Retina (tissue), 1 donor: Measurements from ENCODE around the gene NDST1.

Source experiments
- DNase-seq: peaks from one replicate; pipeline ENCODE4 v3.0.0-alpha.2; 2016

Gene NDST1

DNA sequence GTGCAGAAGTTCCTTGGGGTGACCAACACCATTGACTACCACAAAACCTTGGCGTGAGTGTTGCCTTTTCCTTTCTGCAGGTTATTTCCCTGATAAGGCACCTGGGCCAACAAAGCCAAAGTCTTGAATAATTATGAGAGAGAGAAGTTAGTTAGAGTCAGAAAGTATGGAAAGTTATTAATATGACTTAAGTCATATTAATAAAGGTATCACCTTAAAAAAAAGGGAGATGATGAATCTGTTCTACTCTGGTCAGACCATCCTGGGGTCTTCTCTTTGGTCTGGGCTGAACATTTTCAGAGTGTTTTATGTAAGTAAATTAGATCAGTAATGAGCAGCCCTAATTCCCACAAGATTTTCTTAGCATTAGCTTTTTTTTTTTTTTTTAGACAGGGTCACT is 41.8 kb downstream of the NDST1 start:
- DNase-seq: no peak

DNA sequence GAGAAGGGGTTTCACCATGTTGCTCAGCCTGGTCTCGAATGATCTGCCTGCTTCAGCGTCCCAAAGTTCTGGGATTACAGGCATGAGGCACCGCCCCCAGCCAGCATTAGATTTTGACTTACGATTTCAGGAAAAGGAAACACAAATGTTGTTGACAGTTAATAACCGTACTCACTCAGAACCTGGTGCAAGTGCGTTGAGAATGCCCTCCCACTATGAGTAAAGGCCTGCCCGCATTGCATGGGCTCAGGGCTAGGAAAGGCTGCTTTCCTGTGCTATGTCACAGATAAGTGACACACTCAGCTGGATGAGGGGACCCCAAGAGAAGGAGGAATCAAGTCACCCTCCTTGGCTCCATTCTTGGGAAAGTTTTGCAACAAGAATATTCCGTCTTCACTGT is 42.4 kb downstream of the NDST1 start:
- no peak for DNase-seq

DNA sequence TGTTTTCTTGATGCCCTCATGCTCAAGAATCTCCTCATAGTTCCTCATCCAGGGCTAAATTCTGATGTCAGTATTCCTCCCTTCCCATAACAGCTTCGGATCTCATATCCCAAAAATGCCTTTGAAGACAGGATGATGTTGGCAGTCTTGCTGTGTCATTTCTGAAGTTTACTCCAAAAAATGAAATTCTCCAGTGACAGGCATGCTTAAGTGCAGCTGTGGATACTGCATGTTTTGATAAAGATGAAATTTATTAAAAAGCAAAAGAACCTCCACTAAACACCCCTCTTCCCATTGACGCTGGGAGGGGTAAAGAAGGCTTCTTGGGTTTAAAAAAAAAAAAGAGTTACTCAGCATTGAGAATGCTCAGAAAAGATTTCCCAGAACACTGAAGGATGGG is 43.1 kb downstream of the NDST1 start:
- DNase-seq: no peak

DNA sequence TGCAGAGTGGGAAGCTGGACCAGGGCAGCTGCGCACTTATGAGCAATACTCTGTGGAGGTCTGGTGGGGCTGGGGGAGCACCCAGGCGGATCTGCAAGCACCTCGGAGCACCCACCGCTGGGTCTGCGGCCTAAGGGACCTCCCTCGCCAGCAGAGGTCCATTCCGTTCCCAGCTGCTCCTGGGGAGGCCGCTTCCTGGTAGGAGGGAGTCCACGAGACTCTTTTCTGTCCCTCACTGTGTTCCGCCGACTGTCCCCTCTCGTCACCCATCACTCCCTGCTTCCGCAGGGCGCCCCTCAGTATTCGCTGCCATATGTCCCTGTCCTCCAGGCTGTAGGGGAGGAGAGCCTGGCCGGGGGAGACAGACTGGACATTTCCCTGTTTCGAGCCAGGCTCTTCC is 45.5 kb downstream of the NDST1 start:
- DNase-seq: no peak

DNA sequence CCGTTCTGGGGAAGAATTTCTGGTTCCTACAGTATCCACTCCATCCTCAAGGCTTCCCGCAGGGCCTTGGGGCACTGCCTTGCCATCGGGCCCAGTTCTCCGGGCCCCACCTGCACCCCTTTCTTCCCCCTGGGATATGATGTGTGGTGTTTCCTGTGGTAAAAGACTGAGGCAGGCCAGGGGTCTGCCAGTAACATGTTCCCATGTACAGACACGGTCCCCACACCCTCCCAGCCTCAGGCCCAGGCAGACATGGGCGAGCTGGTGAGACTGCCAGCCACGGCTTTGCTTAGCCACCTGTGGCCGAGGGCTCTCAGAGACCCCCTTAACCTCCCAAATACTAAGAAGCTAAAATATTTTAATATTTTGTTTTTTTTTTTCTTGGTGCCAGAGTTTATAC is 46.0 kb downstream of the NDST1 start:
- no peak for DNase-seq

DNA sequence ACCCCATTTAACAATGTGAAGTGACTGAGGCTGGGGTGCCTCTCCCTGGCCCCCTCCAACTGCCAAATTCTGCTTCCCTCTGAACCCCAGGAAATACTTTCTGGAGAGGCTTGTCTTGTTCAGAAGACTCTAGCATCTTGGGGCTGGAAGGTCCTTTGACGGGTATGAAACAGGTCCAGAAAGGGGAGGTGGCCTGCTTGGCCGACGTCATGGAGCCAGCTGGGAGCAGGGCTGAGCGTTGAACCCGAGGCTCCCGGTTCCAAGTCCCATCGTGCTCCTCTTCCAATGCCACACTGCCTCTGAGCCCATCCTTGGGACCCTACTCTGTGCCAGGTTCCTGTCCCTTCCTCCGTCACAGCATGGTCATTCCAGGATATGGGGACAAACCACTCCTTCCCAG is 46.9 kb downstream of the NDST1 start:
- no peak for DNase-seq

DNA sequence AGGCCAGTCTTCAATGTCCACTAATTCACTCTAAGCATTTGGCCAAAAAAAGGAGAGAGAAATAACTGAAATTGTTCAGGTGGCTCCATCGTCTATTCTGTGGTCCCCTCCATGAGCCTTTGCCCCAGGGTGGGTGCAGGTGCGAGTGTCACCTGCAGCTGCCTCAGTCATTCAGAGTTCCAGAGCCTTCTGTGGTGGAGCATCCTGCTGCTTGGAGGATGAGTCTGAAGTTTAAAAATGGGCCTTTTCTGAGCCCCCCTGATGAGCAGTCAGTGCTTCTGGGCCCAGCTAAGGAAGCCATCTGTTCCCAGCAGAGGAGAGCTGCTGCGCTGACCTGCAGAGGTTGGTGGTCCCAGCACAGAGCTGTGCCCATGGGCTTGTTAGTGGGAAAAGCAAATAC is 48.2 kb downstream of the NDST1 start:
- DNase-seq: no peak

DNA sequence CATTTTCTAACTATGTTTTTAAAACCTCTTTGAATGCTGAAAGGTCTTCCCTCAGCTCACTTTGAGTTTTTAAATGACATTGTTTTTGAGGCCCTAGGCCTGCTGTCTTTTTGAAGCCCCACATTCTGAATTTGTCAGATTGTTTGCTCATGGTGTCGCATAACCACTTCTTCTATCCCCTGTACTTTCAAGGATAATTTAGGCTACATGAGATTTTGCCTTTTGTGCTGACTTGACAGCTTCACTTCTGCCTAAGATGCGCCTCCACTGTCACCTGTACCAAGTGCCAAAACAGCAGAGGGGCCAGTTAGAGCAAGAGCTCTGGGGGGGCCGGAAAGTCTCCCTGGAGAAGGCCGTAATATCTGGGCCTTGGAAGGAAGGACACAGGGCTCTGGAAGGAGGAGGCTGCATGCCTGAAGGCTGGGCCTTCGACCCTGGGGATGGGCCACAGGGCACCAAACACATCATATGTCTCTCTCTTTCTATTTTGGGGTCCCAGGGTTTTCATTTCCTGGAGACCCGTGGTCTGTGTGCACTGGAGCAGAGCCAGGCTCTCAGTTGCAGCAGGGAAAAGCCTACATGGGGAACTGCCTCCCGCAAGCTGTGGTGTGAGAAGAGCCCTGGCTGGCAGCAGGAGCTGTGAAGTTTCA is 49.1 kb downstream of the NDST1 start:
- DNase-seq: no peak

DNA sequence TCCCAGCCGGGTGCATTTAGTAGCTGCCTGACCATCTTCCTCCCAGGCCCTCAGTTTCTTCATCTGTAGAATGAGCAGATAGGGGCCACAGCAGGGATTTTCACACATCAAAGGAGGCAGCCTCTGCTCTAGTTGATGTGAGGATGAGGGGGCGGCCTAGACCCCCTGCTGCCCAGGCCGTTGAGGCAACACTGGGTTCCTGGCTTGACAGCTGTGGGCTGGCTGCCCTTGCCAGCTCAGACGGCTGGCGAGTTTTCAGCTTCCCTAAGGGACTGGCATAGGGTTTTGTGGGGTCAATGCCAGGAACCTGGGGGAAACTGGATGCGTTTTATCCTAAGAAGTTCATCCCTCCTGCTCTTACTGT is 49.6 kb downstream of the NDST1 start:
- no peak for DNase-seq

DNA sequence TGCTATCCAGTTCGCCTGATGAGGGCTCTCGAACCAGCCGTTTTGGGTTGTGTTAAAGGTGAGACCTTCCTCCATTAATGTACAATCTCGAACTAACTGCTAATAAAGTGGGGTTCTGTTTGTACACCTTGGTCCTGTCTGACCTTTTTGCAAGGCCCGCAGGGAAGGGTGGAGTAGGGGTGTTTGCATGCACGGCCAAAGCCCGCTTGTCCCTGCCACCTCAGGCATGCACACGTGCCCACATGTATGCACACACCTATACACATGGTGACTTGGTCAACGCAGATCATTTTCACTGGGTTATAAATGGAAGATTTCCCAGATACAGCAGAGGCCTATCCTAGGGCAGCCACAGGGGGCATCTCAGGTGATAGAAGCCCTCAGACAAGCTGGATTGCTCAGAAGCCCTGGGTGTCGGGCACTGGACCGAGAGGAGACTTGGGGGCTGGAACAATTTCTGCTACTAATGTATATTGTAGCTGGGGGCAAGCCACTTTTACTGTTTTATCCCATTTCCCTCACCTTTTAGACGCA is 50.2 kb downstream of the NDST1 start:
- no peak for DNase-seq

DNA sequence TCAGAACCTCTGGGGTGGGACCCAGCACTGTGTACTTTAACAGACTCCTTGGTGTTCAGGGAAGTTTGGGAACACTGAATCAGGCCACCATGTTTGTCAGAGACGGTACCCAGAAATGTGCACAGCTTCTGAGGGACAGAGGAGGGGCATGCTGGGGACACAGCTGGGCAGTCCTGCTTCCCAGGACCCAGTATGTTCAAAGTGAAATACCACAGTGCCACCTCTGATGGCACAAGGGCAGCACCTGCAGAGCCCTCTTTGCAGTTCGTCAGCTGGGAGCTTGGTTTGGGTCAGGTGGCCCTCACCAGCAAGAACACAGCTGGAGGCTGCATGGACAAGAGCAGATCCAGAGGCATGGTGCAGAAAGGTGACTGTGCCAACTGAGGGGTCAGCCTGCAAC is 51.2 kb downstream of the NDST1 start:
- DNase-seq: no peak

DNA sequence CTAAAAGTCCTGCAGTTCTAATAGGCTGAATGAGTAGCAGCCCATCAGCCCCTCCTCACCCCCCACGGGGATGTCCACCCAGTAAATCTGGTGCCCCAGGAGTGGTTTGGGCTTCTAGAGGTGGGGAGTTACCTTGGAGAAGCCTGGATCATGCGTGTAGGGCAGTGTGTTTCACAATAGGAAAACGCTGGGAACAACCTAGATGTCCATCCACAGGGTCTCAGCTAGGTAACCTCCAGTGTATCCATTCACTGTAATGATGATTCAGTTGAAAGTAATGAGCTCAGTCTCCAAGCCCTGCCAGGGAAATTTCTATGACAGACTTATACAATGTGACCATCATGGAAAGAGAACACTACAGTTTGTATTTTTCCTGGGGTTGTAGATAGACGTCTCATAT is 51.8 kb downstream of the NDST1 start:
- DNase-seq: no peak

DNA sequence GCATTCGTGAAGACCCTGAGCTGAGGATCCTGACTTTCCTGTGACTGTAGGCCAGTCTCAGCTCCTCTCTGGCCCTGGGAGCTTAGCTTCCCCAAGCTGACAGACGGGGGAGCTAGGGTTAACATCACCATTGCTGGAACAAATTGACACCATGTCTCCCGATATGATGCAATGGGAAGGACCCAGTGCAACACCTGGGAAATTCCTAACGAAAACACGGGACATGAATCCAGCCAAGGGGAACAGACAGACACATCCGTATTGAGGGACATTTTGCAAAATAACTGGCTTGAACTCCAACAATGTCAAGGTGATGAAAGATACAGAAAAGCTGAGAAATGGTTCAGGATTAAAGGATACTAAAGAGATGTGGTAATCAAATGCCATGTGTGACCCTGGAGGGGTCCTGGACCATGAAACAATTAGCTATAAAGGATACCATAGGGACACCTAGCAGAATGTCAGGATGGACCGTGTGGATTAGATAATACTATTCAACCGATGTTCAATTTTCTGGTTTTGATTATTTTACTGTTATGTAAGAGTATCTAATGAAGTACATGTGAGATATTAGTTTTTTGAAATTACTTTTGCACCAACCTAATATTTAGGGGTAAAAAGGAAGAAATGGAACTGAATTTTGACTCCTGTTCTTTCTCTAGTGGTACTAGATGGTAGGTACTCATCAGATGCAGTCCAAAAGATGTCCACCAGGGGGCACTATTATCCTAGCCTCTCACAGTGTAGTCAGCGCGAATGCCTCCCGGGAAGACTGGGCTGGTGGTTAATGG is 52.7 kb downstream of the NDST1 start:
- DNase-seq: peak; percentile 69

DNA sequence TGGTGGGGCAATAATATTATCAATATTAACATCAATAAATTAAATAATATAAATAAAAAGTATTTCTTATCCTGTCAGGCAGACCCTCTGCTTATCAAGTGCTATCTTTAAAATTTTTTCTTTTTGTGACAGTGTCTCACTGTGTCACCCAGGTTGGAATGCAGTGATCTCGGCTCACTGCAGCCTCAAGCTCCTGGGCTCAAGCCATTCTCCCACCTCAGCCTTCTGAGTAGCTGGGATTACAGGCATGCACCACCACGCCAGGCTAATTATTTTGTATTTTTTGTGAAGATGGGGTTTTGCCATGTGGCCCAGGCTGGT is 53.2 kb downstream of the NDST1 start:
- no peak for DNase-seq

DNA sequence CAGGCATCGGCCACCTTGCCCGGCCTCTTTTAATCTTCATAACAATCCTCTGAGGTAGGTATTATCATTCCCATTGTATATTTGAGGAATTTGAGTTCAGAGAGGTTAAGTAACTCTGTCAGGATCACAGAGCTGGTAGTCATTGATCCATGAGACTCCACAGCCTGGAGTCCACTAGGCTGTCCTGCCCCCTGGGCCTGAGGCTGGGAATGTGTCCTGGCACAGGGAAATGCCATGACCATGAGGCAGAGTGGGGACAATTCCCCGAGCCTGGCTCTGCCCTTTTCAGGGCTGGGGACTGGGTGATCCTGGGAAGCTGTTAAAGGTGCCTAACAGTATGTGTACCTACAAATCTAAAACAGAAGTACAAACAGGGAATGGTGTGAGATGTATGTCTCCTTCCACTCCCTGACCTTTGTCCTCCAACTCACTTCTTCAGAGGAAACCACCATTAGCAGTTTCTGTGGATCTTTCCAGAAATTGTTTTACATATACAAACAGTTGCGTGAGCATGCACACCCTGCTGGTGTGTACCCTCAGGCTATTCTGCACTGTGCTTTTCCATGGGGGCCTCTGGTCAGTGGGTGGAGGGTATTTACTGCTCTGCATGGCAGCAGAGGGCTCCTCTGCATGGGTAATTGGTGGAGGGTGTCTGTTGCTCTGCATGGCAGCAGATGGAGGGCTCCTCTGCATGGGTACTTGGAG is 53.8 kb downstream of the NDST1 start:
- DNase-seq: no peak

DNA sequence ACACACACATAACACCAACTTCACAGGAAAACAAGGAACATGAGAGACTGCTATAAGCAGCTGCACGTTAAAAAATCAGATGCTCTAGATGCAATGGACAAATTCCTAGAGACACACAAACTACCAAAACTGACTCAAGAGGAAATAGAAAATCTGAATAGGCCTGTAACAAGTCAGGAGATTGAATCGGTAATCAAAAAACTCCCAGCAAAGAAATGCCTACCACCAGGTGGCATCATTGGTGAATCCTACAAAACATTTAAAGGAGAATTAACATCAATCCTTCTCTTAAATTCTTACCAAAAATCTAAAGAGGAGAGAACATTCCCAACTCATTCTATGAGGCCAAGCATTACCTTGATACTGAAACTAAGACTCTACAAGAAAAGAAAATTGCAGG is 54.9 kb downstream of the NDST1 start:
- no peak for DNase-seq

DNA sequence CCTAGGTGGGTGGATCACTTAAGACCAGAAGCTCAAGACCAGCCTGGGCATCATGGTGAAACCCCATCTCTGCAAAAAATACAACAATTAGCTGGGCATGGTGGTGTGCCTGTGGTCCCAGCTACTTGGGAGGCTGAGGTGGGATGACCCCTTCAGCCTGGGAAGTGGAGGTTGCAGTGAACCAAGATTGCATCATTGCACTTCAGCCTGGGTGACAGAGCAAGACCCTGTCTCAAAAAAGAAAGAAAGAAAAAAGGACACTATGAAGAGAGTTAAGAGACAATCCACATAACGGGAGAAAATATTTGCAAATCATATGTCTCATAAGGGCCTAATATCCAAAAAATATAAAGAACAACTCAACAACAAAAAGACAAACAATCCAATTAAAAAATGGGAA is 57.9 kb downstream of the NDST1 start:
- DNase-seq: no peak

DNA sequence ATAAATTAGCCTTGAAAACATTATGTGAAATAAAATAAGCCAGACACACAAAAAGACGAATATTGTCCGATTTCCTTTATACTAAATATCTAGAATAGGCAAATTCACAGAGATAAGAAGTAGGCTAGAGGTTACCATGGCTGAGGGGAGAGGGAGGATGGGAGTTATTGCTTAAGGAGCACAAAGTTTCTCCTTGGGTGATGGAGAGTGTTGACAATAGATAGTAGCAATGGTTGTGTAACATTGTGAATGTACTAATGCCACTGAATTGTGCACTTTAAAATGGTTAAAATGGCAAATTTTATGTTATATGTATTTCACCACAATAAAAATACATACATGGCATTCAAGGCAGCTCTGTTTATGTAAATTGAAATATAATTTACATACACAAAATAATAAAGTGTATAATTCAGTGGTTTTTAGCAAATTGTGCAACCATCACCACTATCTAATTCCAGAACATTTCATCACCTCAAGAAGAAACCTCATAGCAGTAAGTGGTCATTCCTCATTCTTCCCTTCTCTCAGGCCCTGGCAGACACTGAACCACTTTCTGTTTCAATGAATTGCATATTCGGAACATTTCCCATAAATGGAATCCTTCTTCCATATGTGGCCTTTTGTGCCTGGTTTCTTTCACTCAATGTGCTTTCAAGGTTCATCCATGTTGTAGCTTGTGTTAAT is 59.2 kb downstream of the NDST1 start:
- DNase-seq: no peak

DNA sequence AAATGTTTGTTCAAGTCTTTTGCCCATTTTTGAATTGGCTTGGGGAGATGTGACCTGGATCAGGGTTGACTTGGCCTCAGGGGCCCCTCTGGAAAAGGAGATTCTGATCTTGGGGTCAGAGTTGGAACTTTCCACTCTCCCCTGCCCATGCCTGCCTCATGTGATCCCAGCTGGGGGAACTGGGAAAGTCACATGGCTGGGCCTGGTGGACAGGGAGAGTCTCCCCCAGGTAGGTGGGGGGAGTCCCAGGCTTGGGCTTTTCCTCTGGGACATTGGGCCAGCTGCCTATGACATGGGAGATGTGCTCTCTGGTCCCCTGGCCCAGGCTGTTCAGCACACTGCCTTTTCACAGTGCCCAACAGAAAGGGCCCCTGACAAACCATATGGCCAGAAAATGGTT is 60.7 kb downstream of the NDST1 start:
- DNase-seq: no peak

DNA sequence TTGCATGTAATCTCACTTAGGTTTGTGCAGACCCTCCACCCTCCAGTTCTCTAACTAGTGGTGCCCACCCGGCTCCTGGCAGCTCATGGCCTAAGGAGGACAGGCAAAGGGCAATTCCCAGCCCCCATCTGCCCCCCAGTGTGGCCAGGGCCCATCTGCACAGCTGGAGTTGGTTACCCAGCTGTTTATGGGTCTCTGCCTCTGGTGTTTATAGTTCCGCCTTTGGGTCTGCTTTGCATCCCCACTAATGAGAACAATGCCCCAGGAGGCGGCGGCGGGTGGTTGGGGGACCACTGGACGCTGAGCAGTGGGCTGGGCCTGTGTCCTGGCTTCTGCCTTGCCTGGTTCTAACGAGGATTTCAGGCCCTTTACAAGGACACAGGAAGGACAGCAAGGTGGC is 62.4 kb downstream of the NDST1 start:
- DNase-seq: no peak

DNA sequence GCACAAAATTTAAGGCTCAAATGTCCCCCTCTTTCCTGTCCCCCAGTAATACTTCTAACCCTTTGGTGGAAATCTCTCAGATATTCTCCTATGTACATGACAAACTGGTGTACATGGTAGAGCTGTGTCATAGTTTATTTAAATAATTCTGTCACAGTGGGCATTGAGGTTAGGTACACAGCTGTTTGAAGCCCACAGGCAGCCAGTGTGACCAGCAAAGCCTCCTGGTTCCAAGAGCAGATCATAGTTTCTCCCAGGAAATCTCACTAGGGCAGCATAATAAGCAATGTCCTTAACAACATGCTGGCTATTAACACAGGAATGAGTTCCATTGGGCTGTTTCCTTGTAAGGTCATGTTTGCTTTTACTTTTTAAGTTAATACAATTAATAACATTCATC is 63.9 kb downstream of the NDST1 start:
- DNase-seq: no peak

DNA sequence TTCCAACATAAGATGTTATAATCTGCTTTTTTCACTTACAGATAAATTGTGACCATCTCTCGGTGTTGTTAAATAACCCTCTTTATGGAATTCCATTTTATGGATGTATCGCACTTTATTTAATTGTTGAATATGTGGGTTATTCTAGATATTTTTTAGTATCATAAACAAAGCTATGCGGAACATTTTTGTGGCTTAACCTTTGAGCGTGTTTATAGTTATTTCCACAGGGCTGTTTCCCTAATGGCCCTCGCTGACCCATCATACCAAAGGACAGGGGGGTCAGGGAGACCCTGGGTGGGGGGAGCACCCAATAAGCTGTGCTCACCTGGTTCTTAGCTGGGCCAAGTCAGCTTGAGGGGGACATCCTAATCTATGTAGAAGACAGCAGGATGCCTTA is 65.3 kb downstream of the NDST1 start:
- no peak for DNase-seq
